ENCODE results near the gene EXOC5. TPM values are rescaled to one million over a fixed set of nuclear protein-coding genes. Genes with fewer than 3 reads are reported as not detected.

Gene EXOC5
- polyA plus RNA-seq, 1 experiment, result 24.0 TPM

GRCh38 chr14:57171363-57171762 is 97.3 kb downstream of the EXOC5 start:
- ChIA-PET POLR2A (no interaction called here), CTCF (interaction anchor here (0.6 to 2.1 kb wide), 3 partner anchors 11 to 58 kb away, joined by 3 to 6 read pairs (median 4); no protein-coding TSS in a partner anchor)
- H3K36me3 ChIP-seq (ENCODE audit: control insufficient read depth, insufficient read depth, low read length), result no peaks in the 10 kb centered on the region
- no peak for DNase-seq (ENCODE audit: low read depth)
- no peak overlapping the region for H3K4me3 ChIP-seq (ENCODE audit: low read depth, low read length)
- H3K27me3 ChIP-seq (ENCODE audit: control insufficient read depth, insufficient read depth, low read length), result no peaks in the 10 kb centered on the region
- no peak for TF ChIP-seq CTCF (IDR thresholded peaks at IDR 0.05; ENCODE audit: insufficient read depth, low read depth, low read length)

GRCh38 chr14:57169901-57170300 is 98.8 kb downstream of the EXOC5 start:
- POLR2A ChIA-PET, result no interaction called here
- no peaks in the 10 kb centered on the region for H3K36me3 ChIP-seq (ENCODE audit: control insufficient read depth, insufficient read depth, low read length)
- no peak overlapping the region for H3K4me3 ChIP-seq (ENCODE audit: low read depth, low read length)
- TF ChIP-seq CTCF (IDR thresholded peaks at IDR 0.05; ENCODE audit: insufficient read depth, low read depth, low read length), result no peak
- H3K27me3 ChIP-seq (ENCODE audit: control insufficient read depth, insufficient read depth, low read length), result no peaks in the 10 kb centered on the region
- CTCF ChIA-PET, result no interaction called here
- DNase-seq (ENCODE audit: low read depth), result no peak

- DNase-seq (ENCODE audit: low read depth), result no peak
- CTCF ChIA-PET, result interaction anchor here (0.6 to 0.7 kb wide), 2 partner anchors 126 to 130 kb away, joined by 3 to 4 read pairs; no protein-coding TSS in a partner anchor
- POLR2A ChIA-PET, result no interaction called here
- Histone ChIP-seq H3K36me3 (ENCODE audit: control insufficient read depth, insufficient read depth, low read length) (no peaks in the 10 kb centered on the region), H3K4me3 (ENCODE audit: low read depth, low read length) (no peak overlapping the region), H3K27me3 (ENCODE audit: control insufficient read depth, insufficient read depth, low read length) (no peaks in the 10 kb centered on the region)
- no peak for TF ChIP-seq CTCF (IDR thresholded peaks at IDR 0.05; ENCODE audit: insufficient read depth, low read depth, low read length)
Observed at GRCh38 chr14:57168138-57168679, 100.5 kb downstream of the EXOC5 start.

- POLR2A ChIA-PET, result no interaction called here
- CTCF ChIA-PET, result no interaction called here
- H3K27me3 ChIP-seq (ENCODE audit: control insufficient read depth, insufficient read depth, low read length), result no peaks in the 10 kb centered on the region
- TF ChIP-seq CTCF (IDR thresholded peaks at IDR 0.05; ENCODE audit: insufficient read depth, low read depth, low read length), result no peak
- H3K36me3 ChIP-seq (ENCODE audit: control insufficient read depth, insufficient read depth, low read length), result no peaks in the 10 kb centered on the region
- H3K4me3 ChIP-seq (ENCODE audit: low read depth, low read length), result no peak overlapping the region
- no peak for DNase-seq (ENCODE audit: low read depth)
Observed at GRCh38 chr14:57161583-57162234, 107.0 kb downstream of the EXOC5 start.

- POLR2A ChIA-PET, result no interaction called here
- DNase-seq (ENCODE audit: low read depth), result no peak
- TF ChIP-seq CTCF (IDR thresholded peaks at IDR 0.05; ENCODE audit: insufficient read depth, low read depth, low read length), result no peak
- Histone ChIP-seq H3K36me3 (ENCODE audit: control insufficient read depth, insufficient read depth, low read length) (no peaks in the 10 kb centered on the region), H3K27me3 (ENCODE audit: control insufficient read depth, insufficient read depth, low read length) (no peaks in the 10 kb centered on the region), H3K4me3 (ENCODE audit: low read depth, low read length) (no peak overlapping the region)
- CTCF ChIA-PET, result interaction anchor here (0.8 to 1.6 kb wide), 2 partner anchors 14 to 125 kb away, joined by 3 read pairs; no protein-coding TSS in a partner anchor
Observed at GRCh38 chr14:57160333-57160732, 108.4 kb downstream of the EXOC5 start.
